GM18867 (cell line): Measurements from ENCODE around the gene GATAD2A.

Source experiments
- ATAC-seq: cut with Tn5 transposase; IDR thresholded peaks from one replicate; pipeline ENCODE4 v1.9.1; 2021; ENCODE audit warnings: mild to moderate bottlenecking, moderate library complexity; ENCODE audit not compliant: unreplicated experiment

GATAD2A gene

DNA sequence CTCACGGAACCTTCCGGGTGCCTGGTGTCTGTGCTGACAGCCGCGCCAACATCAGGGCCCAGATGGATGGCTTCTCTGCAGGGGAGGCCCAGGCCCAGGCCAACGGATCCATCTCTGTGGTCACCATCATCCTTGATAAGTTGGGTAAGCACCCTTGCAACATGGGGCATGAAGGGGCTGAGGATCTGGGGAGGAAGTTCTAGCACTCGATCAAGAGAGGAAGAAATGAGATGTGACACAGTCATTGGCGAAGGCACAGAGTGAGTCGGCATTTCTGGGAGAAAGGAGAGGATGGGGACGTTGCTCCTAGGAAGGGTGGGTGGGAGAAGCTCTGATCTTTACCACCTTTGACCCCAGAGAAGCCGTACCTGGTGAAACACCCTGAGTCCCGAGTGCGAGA is 137.0 kb downstream of the GATAD2A start:
- ATAC-seq = no peak

DNA sequence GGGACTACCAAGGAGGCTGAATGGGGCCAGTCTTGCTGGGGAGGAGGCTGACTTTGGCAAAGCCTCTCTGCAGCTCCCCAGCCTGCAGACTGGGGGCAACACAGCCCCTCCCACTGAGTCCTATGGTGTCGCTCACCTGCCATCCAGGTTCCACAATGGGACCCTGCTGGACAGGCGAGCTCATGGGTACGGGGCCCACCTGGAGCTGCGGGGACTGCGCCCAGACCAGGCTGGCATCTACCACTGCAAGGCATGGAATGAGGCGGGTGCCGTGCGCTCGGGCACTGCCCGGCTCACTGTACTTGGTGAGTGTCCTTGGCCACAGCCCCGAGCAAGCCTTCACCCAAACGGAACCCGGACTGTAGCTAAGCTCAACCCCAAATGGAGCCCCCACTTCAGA is 137.6 kb downstream of the GATAD2A start:
- ATAC-seq = no peak

DNA sequence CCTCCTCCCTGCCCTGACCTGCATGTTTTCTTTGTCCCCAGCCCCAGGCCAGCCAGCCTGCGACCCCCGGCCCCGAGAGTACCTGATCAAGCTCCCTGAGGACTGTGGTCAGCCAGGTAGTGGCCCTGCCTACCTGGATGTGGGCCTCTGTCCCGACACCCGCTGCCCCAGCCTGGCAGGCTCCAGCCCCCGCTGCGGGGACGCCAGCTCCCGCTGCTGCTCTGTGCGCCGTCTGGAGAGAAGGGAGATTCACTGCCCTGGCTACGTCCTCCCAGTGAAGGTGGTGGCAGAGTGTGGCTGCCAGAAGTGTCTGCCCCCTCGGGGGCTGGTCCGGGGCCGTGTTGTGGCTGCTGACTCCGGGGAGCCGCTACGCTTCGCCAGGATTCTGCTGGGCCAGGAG is 138.2 kb downstream of the GATAD2A start:
- no peak for ATAC-seq

DNA sequence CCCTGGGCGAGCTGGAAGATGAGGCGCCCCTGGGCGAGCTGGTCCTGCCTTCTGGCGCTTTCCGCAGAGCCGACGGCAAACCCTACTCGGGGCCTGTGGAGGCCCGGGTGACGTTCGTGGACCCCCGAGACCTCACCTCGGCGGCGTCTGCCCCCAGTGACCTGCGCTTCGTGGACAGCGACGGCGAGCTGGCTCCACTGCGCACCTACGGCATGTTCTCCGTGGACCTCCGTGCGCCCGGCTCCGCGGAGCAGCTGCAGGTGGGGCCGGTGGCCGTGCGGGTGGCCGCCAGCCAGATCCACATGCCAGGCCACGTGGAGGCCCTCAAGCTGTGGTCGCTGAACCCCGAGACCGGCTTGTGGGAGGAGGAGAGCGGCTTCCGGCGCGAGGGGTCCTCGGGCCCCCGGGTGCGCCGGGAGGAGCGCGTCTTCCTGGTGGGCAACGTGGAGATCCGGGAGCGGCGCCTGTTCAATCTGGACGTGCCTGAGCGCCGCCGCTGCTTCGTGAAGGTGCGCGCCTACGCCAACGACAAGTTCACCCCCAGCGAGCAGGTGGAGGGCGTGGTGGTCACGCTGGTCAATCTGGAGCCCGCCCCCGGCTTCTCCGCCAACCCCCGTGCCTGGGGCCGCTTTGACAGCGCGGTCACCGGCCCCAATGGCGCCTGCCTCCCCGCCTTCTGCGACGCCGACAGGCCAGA is 138.9 kb downstream of the GATAD2A start:
- no peak for ATAC-seq

DNA sequence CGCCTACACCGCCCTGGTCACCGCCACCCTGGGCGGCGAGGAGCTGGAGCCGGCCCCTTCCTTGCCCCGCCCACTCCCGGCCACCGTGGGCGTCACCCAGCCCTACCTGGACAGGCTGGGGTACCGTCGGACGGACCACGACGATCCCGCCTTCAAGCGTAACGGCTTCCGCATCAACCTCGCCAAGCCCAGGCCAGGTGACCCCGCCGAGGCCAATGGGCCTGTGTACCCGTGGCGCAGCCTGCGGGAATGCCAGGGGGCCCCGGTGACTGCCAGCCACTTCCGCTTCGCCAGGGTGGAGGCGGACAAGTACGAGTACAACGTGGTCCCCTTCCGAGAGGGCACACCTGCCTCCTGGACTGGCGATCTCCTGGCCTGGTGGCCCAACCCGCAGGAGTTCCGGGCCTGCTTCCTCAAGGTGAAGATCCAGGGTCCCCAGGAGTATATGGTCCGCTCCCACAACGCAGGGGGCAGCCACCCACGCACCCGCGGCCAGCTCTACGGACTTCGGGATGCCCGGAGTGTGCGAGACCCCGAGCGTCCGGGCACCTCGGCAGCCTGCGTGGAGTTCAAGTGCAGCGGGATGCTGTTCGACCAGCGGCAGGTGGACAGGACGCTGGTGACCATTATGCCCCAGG is 139.6 kb downstream of the GATAD2A start:
- no peak for ATAC-seq

DNA sequence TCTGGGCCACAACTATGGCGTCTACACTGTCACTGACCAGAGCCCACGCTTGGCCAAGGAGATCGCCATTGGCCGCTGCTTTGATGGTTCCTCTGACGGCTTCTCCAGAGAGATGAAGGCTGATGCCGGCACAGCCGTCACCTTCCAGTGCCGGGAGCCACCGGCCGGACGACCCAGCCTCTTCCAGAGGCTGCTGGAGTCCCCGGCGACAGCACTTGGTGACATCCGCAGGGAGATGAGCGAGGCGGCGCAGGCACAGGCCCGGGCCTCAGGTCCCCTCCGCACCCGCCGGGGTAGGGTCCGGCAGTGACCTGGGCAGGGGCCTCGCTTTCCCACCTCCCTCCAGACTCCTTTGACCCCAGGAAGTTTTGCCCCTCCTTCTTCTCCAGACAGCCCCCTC is 140.2 kb downstream of the GATAD2A start:
- ATAC-seq = no peak

DNA sequence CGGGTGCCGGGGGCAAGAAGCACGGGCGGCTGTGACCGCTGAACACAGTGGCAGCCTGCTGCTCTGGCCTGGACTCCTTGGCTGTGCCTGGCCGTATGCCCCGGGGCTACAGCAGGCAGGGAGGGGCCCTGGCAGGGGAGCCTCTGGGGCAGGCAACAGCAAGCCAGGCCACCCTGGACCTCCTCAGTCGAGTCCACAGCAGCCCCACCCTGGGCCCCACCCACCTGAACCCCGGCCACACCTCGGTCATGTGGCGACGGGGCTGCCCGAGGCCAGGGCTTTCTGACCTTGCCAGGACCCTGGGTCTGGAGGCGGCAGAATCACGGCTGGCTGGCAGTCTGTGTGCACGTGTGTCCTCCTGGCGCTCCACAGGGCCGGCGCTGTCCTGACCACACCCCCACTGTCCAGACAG is 141.3 kb downstream of the GATAD2A start:
- no peak for ATAC-seq

DNA sequence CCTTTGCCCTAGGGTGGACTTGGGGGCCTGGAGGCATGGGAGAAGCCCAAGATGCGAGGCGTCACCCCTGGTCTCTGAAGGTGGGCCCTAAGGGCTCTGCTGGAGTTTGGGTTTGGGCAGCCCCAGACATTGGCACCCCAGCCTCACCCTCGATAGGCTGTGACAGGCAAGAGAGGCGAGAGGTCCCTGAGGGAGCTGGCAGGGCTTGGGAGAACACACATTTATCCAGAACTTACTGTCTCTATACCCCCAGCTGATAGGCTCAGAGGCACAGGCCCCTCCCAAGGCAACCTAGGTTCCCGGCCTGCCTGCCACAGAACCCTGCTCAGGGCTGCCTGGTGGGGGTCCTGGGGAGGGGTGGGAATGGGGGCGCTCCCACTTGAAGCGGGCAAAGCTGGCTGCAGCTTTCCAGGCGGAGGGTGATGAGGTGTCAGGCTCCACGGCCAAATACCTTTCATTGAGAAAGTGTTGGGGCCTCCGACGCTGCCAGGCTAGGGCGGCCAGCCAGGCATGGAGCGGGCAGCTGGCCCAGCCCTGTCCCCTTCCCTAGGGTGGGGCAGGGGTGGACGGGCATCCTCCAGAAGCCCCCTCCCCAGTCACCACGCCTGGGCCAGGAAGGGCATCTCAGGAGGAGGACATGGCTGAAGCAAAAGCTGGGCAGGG is 142.3 kb downstream of the GATAD2A start:
- ATAC-seq = no peak

DNA sequence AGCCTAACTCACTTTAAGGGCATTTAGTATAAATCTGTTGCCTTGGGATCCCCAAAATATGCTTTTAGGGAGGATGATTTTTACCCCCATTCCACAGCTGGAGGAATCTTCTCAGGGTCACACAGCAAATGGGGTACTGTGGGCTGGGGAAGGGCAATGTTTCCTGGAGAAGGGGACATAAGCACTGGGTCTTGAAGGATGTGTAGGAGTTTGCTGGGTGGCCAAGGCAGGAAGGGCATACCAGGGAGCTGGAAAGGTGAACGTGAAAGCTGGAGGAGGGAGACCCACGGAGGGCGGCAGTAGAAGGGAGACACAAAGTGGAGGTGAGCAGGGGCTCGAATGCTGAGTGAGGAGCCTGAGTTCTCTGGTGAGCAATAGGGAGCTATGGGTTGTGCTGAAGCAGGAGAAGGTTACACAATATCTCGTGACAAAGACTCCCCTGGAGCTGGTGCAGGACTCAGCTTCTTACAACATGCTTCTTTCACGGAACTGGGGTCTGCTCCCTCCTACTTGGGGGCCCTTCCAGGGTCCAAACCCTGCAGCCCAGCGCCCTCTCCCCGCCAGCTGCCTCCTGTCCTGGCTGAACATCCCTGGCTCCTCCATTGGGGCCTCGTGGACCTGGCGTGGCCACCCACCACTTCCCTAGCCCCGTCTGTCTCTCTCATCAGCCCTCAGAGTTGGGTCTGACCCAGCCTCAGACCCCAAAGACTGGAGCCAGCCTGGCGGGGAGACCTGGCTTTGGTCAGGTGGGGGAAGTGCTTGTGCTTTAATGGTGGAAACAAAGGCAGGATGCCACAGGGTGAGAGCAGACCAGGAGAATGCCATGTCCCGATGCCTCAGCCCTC is 143.7 kb downstream of the GATAD2A start:
- ATAC-seq = no peak

DNA sequence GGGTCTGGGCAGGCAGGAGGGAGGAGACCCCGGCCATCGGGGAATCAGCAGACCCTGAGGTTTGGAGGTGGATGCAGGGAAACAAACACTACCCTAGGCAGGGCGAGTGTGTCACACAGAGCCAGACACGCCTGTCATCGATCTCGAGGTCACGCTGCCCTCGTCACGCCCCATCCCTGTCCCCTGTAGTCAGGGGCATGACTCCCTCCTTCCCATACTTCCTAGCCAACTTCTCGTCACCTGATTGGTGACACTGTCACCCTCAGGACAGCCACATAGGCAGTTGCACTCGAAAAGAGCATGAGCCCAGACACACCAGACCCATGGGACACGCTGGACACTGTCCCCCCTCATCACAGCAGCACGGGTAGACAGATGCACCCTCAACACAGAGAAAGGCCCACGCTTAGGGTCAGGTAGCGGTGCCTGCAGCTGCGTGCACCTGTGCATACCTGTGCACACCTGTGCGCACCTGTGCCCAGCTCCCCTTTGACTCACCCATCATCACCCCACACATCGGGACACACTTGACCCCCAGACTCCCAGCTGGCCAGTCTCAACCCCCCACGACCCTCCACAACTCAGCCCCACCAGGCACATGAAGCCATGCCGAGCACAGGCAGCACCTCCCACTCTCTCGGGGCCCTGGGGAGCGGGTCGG is 144.5 kb downstream of the GATAD2A start:
- no peak for ATAC-seq

DNA sequence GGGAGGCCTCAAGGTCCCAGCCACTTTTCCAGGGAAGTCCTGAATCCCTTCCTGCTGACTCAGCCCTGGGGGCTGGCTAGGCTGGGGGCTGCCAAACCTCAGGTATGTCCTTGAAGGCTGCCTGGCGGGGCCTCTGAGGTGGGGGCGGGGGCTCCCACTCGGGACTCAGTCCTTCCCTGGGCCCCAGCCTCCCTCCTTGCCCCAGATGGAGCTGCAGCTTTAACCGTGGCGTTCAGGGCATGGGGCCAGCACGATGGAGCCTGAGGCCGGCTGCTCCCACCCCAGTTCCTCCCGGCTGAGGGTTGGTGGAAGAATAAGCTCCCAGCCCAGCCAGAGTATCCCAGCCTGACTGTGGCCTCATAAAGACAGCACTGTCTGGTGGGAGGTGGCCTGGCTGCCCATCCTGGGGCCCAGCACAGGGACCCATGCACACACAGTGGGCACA is 145.0 kb downstream of the GATAD2A start:
- no peak for ATAC-seq

DNA sequence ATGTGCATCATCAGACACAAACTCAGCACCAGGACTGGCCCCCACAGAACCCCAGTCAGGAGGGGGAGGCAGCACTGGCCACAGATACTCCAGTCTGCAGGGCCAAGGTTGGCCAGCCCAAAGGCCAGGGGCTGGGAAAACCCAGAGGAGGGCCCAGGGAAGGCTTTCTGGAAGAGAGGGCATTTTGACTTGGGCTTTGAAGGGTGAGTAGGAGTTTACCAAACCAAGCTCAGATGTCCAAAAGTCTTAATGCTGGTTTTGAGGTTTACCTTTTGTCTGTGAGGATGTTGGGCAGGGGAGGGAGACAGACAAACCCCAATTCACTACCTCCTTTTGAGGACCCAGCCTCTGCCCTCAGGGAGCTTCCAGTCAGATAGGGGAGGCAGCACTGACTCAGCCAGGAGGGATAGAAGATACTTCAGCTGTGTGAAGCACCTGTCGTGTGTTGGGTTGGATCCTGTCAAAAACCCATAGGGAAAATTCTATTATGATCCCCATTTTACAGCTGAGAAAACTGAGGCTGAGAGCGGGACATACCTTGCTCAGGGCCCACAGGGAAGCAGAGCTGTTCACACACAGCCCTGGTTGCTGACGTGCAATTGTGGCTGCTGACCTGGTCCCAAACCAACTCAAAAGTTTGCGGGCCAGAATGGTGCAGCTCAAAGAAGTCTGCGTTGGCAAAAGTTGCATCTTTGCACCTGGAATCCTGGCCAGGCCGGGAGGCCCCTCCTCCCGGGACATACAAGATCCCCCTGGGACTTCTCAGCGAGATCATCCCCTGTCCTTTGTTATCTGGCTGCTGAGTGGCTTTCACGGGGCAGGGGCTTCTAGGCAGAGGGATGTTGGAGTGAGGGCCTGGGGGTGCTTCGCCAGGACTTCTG is 145.7 kb downstream of the GATAD2A start:
- ATAC-seq = no peak

DNA sequence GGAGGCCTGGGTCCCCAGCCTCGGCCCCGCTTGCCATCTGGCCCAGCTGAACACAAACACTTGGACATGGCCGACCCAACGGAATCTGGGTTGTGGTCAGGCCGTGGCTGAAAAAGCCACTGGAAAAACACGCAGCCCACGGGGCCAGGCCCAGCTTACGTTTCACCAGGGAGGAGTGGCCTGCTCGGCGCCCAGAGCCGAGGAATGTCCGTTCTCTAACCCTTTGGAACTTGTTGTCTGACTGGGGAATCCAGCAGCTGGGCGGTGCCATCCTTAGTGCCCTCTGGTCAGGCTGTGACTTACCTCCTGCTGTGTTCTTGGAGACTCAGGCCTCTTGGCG is 146.3 kb downstream of the GATAD2A start:
- ATAC-seq = no peak

DNA sequence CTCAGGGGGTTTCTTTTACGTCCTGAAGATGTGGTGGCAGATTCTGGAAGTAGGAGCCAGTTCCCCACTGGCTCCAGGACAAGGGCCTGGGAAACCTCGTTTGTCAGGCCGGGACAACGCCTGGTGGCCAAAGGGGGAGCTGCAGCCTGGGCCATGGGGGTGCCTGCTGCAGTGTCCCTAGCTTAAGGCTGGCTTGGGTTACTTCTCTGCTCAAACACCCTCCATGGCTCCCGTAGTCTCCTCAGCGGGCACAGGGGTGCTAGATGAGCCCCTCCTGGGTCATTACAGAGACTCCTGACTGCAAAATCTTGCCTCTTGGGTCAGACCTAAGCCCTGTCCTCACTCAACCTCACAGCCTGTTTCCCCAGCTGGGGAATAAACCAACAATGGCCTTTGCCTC is 147.3 kb downstream of the GATAD2A start:
- ATAC-seq = no peak

DNA sequence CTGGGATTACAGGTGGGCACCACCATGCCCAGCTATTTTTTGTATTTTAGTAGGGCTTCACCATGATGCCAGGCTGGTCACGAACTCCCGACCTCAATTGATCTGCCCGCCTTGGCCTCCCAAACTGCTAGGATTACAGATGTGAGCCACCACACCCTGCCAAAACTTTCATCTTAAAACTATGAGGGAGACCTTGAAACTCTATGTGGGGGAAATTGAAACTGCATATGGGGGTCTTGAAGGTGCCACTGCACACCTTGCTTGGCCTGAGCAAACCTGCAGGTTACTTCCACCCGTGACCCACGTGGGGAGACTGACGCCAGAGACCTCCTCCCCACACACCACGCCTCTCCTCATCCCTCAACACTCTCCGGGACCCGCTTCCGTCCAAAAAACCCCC is 148.2 kb downstream of the GATAD2A start:
- ATAC-seq = no peak

DNA sequence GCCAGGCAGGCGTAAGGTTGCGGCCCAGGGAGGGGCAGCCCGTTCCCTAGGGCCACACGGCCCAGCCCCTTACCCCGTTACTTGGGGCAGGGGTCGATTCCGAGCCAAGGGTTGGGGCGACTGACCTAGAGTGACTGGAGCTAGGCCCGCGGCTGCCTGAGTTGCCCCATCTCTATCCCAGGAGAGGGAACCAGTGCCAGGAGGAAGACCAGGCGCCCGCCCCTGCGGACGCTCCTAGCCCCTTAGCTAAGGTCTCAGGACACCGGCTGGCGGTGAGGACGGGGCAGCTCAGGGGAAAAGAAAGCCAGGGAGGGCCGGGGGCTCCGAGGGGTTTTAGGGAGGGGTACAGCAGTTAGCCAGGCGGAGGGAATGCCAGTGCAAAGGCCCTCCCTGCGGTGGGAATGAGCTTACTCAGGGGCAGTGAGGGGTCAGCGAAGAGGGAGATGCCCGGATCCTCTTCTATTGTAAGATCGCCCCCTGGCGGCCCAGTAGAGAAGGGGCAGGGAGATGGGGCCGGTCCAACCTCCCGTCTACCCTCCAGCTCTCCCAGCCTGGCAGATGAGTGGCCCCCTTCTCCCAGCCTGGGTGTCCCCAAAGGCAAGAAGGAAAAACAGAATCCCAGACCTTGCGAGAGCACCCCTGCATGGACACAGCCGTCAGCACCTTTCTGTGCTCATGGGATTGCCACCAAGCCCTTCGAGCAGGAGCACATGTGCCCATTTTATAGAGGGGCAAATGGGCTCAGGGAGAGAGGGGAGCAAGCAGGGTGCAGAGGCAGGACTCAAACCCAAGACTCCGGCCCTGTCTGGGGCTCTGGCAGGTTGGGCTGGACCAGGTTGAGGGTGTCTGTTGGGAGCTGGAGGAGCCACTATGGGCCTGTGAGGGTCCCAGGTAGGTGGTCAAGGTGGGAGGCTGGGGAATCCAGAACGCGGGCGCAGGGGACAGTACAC is 148.9 kb downstream of the GATAD2A start:
- no peak for ATAC-seq

DNA sequence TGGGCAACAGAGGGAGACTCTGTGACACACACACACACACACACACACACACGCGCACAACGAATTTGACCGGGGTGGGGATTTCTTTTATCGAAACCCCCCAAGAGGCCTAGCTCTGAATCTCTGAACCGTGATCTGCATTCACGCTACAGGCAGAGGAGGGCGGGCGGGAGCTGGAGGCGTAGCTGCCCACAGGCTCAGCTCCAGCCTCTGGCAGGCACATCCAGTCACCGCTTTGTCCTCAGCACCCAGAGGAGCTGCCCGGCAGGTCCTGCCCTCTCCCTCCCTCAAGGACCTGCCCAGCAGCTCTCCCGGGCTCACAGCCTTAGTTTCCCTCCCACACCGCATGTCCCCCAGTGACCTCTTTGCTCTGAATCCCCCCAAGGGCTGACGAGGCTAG is 152.6 kb downstream of the GATAD2A start:
- ATAC-seq = no peak
